GM23248 (cell line): ENCODE results near the gene APOOL.

Experiments used
- EZH2 ChIP-seq: fragments of 200-600 bp; sonication (generic); IDR thresholded peaks from 2 replicates; pipeline ENCODE4 v1.6.1; 2018; ENCODE audit warnings: antibody characterized with exemption, mild to moderate bottlenecking; ENCODE audit not compliant: insufficient read depth, poor library complexity, severe bottlenecking
- EZH2phosphoT487 ChIP-seq: fragments of 200-600 bp; sonication (generic); IDR thresholded peaks from 2 replicates; pipeline ENCODE4 v1.6.1; 2018; ENCODE audit warnings: antibody characterized with exemption, moderate library complexity, mild to moderate bottlenecking, low read depth; ENCODE audit not compliant: insufficient read depth

- TF ChIP-seq EZH2 (no peak), EZH2phosphoT487 (no peak)
These were observed 14.8 kb downstream of the APOOL start for GRCh38 chrX:85018471-85018870.
